Eye (tissue), 1 donor: Measurements from ENCODE around the gene COL8A2.
A peak's percentile ranks its signal among the peaks of the same experiment; 100 is the strongest.

Source experiments
- DNase-seq: peaks from one replicate; pipeline ENCODE4 v3.0.0-alpha.2; 2015

Gene COL8A2

DNA sequence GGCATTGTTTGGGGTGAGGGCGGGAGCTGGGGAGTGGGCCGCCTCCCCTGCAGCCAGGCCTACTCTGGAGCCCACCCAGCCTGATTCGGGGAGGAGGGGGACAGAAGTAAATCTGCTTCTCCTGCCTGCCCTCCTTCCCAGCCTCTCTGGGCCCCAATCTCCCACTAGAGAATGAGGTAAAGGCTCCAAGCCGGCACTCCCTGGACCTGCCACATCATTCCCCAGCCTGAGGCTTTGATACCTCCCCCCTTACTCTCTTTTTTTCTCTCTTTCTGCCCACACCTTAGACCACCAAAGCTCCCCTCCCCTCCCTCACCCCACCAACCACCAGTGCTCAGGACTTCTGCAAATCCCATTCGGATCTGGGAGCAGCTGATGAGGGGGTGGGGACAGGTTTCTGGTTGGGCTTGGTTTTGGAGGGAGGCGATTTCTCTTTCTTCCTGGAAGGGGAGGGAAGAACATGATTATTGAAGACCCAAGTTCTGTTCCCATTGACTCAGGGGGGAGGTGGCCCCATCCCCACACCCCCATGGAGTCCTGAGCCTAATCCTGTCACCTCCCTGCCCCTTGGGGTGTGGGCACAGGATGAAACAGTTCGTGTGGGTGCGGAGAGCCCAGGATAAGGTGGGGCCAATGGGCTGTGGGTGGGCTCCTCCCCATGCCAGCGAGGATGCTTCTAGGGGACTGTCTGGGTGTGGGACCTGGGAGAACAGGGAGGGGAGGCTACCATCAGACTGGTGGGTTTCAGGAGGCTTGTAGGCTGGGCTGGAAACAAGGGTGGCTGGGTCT, 32.3 kb upstream of the COL8A2 start:
- no peak for DNase-seq

DNA sequence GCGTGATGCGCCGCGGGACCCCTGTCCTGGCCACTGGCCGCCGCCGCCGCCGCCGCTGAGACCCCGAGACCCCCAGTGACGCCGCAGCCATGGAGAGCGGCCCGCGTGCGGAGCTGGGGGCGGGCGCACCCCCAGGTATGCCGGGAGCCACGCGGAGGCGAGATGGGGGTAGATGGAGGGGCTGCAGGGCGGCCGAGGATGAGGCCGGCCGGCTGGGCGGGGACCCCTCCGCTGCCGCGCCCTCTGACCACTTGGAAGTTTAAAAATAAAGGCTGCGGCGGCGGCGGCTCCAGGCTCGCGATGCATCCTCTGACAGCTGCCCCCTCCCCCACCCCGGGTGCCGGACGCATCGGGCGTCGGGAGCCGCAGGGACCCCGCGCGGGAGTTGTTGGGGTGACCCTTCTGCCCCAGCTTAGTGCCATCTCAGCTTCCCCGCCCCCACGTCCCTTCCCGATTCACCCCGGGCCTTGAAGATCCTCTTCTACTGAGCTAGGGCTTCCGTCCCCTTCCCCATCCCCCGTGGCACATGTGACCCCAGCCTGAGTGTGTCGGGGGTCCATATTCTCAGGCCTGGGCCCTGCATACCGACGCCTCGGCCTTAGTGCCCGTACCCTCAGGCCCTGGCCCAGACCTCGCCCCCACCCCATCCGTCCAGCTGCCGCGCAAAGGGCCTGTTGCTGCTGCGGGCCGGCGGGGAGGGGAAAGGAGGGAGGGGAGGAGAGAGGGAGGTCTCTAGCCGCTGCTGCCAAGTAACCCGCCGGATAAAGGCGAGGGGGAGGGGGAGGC, 31.5 kb upstream of the COL8A2 start:
- peak; percentile 94 for DNase-seq

DNA sequence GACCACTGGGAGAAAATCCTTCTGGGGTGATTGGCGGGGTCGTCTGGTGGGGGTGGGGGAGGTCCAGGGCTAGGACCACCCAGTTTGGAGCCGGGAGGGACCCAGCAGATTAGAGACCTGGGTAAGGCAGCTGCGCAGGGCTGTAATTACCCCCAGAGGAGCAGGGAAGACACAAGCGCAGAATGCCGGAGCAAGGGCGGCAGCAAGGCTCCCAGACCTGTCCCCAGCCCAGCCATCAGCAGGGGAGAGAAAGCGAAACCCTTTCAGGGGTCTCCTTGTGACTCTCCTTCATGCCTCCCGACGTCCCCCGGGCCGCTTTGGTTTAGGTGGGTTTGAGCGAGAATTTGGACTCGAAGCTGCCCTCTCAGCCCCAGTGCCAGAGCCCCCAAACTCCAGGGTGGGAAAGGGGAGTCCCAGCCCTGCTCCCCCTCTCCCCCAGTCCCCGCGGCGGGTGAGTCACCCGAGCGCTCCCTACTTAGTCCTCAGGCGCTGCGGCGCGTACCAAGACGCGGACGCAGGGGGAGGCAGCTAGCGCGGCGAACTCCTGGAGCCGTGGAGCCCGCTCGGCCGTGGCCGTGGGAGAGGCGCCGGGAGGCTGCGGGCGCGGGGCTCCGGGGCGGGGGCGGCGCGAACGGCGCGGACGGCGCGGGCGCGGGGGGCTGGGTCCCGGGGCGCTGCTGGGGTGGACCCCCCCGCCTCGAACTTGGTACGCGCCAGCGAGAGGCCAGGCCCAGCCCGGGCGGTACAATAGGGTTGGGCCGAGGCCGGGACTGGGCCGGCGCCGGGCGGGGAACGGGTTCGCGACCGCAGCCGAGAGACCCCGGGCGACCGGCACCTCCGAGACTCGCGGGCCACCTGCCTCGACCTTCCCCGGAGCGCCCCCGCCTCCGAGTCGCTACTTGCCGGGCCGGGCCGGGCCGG, 30.6 kb upstream of the COL8A2 start, which contains the start of gene MAP7D1:
MAP7D1 (plus strand) TSS at position 753 of the 921 bp plus-strand sequence. CDS start 258 bp downstream, outside the sequence.
- peak; percentile 93 for DNase-seq

DNA sequence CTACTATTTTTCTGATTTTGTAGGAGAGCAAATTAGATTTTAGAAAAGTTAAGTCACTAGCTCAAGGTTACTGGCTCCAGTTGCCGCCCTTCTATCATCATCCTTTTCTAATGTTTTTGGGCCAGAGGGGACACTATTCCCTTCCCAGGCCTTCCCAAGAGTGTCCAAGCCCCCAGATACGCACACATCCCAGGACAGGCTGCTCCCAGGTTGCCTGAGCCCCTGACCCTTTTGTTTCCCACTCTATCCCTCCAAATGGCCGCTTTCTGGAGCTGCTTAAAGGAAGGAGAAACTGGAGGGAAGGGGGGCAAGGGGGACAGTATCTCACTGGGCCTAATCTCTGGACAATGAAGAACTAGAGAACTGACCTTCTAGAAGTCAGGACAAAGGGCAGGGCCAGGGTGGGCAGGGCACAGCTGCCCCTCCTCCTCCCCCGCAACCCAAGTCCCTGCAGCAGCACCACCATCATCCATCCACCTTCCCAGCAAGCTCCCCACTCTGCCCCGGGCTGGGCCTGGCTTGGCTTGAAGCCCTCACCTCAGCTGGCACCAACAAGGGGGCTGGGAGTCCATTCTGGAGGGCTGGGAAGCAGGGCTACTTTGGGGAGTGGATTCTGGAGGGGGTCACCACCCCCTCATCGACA, 29.9 kb upstream of the COL8A2 start:
- no peak for DNase-seq

- no peak for DNase-seq
Measured at GRCh38 chr1:36154335-36154734, 29.3 kb upstream of the COL8A2 start.

- DNase-seq = no peak
Measured at GRCh38 chr1:36153476-36153875, 28.5 kb upstream of the COL8A2 start.

DNA sequence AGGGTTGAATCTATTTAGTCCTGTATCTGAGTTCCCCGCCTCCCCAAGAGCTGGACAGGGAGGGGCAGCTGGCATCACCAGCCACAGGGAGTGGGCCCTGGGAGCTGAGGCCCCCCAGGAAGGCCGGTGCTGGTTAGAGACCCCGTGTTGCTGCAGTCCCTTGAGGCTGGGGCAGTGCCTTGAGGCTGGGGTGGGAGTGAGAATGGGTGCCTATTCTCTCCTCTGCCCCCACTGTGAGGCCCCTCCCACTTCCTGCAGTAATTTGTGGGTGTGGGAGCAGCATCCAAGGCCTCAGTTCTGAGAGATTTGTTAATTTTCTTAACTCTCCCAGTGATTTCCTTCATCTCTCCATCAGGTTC, 26.8 kb upstream of the COL8A2 start:
- DNase-seq = no peak

DNA sequence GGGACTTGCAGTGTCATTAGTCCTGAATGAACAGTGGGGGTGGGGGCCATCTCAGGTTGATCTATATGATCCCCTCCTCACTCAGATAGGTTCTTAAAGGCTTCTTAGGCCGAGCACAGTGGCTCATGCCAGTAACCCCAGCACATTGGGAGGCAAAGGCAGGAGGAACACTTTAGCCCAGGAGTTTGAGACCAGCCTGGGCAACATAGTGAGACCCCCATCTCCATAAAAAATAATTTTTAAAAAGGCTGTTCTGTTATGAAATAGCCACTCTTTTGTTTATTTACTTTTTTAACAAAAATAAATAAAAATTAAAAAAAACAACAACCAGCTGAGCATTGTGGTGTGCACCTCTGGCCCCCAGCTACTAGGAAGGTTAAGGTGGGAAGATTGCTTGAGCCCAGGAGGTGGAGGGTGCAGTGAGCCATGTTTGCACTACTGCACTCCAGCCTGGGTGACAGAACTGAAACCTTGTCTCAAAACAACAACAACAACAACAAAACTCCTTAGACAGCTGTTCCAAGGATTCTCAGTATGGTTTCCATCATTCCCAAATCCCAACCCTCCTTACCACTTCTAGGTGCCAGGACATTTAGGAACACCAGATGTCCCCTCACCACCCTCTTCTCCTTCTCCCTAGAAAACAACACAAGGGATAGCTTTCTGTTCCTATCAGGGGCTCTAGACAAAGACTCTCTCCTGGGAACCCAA, 26.3 kb upstream of the COL8A2 start:
- no peak for DNase-seq

DNA sequence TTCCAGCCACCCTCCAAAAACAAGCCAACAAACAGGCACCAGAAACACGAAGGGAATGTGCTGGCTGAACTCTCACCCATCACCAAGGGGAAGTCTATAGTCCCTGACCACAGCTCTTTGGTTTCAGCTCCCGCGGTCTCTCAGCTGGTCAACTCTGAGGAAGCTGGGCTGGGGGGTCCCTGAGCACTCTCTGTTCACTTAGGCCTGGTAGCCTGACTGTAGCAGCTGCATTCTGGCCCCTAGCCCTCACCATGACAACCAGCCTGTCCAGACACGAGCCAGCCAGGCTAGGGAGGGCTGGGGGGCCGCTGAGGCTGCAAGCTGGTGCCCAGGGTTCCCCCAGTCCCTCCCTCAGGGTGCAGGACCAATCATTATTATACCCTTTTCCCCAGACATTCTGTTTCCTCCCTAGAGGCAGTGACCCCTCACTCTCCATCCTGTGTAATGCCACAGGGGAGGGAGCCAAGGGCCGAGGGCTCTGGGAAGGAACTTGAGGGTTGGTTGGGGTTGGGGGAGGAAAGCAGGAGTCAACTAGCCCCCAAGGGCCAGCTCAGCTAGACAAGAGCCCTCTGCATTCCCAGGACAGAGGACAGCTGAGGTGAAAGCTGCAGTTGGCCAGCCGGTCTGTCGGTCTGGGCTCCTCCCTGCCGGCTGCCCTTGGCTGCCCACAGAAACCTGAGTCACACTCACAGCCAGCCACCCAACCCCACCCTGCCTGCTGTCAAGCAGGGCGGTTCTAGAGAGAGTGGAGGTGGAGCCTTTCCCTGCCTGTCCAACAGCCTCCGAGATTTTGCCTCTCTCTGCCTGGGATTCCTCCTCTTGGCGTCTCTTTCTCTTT, 25.5 kb upstream of the COL8A2 start:
- peak; percentile 91 for DNase-seq

- DNase-seq = no peak
Measured at GRCh38 chr1:36149973-36150295, 24.9 kb upstream of the COL8A2 start.

DNA sequence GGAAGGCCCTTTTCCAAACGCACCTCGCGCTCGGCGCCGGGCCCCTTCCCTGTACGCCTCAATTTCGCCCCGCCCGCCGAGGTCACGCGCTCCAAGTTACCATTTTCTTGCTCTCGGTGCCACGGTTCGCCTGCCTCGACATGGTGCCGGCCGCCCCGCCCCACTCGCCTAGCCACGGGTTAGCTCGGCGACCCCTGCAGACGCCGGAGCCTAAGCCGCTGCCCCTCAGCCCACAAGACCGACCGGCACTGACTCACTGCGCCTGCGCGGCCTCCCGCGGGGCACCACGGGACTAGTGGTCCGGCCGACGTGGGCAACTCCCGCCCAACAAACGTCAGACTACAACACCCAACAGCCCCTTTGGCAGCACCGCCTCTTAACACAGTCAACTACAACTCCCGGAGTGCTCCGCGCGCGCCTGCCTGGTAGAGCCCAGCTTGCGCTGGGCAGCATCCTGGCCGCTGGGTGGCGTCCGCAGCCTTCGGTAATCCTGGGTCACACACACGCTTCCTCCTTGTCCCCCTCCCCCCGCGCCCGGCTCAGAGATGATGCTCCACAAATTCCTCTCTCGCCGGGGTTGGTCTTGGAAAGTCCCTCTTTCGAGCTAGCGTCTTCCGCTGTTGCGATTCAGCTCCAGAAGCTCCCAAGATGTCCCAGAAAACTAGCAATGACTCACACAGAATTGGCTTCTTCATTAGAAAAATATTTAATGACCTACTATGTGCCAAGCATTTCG, 24.4 kb upstream of the COL8A2 start, which contains the start of gene TRAPPC3:
TRAPPC3 (minus strand) TSS at position 250 of the 736 bp plus-strand sequence; CDS start at position 142, 108 bp downstream.
- peak; percentile 100 for DNase-seq

- DNase-seq = no peak
Measured at GRCh38 chr1:36148821-36149236, 23.8 kb upstream of the COL8A2 start.

- no peak for DNase-seq
Measured at GRCh38 chr1:36144413-36144812, 19.4 kb upstream of the COL8A2 start.

- no peak for DNase-seq
Measured at GRCh38 chr1:36143424-36143823, 18.4 kb upstream of the COL8A2 start.

GRCh38 chr1:36142121-36142520, 17.1 kb upstream of the COL8A2 start:
- no peak for DNase-seq

- no peak for DNase-seq
Measured at GRCh38 chr1:36139521-36139920, 14.5 kb upstream of the COL8A2 start.

GRCh38 chr1:36137776-36138175, 12.8 kb upstream of the COL8A2 start:
- DNase-seq = no peak

DNA sequence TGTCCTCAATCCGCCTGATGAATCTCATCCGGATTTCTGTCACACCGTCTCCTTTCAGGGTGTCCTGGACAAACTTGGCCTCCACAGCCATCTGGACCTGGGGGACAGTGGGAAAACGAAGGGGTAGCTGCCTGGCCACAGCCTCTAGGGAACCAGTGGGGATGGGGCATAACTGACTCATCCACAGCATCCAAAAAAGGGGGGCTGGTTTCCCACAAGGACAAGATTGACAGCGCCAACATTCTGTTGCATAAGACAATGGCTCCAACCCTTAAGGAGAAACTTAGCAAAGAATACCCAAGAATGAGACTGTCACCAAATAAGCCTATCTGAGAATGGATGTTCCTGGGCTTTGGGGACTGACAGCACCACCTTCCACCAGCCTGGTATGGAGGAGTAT, 12.2 kb upstream of the COL8A2 start:
- no peak for DNase-seq

DNA sequence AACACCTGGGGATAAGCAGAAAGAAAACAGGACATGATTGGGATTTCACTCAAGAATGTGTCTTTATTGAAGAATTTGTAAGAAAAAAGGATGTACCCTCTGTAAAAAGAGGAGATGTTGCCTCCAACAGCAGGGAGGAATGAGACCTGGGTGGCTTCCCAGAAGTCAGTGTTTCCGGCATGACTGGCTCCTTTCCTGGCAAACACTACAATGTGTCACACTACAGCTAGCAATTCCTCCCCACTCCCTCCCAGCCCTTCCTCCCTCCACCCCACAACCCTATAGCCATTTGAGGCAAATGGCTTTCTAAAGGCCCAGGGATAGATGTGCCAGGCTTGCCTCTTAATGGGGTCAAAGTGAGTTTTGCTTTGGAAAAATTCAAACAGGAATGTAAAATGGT, 11.5 kb upstream of the COL8A2 start:
- no peak for DNase-seq

- no peak for DNase-seq
Measured at GRCh38 chr1:36135796-36136195, 10.8 kb upstream of the COL8A2 start.
